Measurements from ENCODE around the gene RAE1.

DNA sequence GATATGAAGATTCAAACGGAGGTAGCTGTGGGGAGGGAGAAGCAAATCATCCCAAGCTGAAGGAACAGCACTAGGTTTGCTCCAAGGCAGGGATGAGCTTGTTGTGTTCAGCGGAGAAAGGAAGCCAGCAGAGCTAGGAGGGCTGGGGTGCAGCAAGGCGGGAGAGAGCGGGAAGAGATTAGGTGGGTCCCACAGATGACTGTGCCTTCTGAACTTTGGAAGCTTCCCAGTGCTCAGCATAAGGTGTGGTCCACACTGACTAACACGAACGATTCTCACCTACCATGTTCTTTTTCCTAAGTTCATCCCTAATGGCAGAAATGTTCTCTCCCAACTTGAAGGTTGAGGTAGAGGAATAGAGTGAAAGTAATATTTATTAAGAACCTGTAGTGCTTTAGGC is 1.2 kb downstream of the RAE1 start:
- TF ChIP-seq, protein P1, sequence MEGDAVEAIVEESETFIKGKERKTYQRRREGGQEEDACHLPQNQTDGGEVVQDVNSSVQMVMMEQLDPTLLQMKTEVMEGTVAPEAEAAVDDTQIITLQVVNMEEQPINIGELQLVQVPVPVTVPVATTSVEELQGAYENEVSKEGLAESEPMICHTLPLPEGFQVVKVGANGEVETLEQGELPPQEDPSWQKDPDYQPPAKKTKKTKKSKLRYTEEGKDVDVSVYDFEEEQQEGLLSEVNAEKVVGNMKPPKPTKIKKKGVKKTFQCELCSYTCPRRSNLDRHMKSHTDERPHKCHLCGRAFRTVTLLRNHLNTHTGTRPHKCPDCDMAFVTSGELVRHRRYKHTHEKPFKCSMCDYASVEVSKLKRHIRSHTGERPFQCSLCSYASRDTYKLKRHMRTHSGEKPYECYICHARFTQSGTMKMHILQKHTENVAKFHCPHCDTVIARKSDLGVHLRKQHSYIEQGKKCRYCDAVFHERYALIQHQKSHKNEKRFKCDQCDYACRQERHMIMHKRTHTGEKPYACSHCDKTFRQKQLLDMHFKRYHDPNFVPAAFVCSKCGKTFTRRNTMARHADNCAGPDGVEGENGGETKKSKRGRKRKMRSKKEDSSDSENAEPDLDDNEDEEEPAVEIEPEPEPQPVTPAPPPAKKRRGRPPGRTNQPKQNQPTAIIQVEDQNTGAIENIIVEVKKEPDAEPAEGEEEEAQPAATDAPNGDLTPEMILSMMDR (IDR thresholded peaks at IDR 0.05) = no peak
- TF ChIP-seq POLR2AphosphoS5 (IDR thresholded peaks at IDR 0.05; ENCODE audit: low read depth, low read length) = no peak
- TF ChIP-seq, protein P2, sequence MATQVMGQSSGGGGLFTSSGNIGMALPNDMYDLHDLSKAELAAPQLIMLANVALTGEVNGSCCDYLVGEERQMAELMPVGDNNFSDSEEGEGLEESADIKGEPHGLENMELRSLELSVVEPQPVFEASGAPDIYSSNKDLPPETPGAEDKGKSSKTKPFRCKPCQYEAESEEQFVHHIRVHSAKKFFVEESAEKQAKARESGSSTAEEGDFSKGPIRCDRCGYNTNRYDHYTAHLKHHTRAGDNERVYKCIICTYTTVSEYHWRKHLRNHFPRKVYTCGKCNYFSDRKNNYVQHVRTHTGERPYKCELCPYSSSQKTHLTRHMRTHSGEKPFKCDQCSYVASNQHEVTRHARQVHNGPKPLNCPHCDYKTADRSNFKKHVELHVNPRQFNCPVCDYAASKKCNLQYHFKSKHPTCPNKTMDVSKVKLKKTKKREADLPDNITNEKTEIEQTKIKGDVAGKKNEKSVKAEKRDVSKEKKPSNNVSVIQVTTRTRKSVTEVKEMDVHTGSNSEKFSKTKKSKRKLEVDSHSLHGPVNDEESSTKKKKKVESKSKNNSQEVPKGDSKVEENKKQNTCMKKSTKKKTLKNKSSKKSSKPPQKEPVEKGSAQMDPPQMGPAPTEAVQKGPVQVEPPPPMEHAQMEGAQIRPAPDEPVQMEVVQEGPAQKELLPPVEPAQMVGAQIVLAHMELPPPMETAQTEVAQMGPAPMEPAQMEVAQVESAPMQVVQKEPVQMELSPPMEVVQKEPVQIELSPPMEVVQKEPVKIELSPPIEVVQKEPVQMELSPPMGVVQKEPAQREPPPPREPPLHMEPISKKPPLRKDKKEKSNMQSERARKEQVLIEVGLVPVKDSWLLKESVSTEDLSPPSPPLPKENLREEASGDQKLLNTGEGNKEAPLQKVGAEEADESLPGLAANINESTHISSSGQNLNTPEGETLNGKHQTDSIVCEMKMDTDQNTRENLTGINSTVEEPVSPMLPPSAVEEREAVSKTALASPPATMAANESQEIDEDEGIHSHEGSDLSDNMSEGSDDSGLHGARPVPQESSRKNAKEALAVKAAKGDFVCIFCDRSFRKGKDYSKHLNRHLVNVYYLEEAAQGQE (IDR thresholded peaks at IDR 0.05; ENCODE audit: insufficient read depth in 1 of 2, low read depth in 2 of 2, low read length in 1 of 2) = no peak
